GM12872 (cell line): ENCODE data around the gene GMDS.
A peak's percentile ranks its signal among the peaks of the same experiment; 100 is the strongest.

Source experiments
- TF ChIP-seq, protein P1 (sequence below): IDR thresholded peaks from 3 replicates; pipeline ENCODE4 v1.5.1; 2011; ENCODE audit warnings: low read depth, mild to moderate bottlenecking, low read length, moderate library complexity; ENCODE audit not compliant: insufficient read depth

The GMDS gene

DNA sequence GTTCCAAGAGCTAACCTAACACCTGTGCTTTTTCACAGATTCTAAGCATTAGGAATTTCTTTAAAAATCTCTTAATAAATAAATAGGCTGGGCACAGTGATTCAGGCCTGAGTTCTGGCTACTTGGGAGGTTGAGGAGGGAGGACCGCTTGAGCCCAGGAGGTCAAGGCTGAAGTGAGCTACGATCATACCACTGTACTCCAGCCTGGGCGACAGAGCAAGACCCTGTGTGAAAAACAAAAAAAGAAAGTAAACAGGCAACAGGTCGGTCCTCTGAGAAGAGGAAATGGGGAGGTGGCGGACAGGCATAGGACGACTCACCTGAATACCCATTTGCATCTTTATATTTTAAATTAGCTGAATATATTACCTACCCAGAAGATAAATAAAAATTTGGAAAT is 26.5 kb downstream of the GMDS start:
- TF ChIP-seq, protein P1, sequence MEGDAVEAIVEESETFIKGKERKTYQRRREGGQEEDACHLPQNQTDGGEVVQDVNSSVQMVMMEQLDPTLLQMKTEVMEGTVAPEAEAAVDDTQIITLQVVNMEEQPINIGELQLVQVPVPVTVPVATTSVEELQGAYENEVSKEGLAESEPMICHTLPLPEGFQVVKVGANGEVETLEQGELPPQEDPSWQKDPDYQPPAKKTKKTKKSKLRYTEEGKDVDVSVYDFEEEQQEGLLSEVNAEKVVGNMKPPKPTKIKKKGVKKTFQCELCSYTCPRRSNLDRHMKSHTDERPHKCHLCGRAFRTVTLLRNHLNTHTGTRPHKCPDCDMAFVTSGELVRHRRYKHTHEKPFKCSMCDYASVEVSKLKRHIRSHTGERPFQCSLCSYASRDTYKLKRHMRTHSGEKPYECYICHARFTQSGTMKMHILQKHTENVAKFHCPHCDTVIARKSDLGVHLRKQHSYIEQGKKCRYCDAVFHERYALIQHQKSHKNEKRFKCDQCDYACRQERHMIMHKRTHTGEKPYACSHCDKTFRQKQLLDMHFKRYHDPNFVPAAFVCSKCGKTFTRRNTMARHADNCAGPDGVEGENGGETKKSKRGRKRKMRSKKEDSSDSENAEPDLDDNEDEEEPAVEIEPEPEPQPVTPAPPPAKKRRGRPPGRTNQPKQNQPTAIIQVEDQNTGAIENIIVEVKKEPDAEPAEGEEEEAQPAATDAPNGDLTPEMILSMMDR: no peak

DNA sequence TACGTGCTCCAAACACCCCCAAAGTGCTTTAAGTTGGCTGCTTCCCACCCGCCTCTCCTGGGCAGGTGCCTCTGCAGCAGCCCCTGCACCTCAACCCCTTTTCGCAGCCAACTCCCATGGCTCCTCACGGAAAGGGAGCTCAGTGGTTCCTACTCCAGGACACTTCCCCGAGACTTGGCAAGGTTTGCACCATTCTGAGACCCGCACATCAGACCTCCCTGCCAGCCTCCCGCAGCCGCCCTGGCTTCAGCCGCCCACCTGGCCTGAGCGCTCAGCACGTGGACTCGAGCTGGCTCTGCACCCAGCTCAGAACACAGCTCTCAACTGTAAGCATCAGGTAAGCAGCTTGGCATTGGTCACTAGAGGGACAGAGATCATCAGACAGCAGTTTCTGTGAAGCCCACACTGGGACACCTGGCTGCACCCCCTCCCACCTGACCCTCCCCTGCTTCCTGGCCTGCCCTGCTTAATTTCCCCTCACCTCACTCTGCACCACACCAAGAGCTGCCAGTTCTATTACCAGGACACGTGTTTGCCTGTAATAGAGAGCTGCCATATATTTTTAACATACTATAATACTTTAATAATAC is 28.5 kb downstream of the GMDS start:
- TF ChIP-seq, protein P1: no peak

- TF ChIP-seq, protein P1: no peak
These were observed 30.1 kb downstream of the GMDS start for GRCh38 chr6:2215342-2215741.

DNA sequence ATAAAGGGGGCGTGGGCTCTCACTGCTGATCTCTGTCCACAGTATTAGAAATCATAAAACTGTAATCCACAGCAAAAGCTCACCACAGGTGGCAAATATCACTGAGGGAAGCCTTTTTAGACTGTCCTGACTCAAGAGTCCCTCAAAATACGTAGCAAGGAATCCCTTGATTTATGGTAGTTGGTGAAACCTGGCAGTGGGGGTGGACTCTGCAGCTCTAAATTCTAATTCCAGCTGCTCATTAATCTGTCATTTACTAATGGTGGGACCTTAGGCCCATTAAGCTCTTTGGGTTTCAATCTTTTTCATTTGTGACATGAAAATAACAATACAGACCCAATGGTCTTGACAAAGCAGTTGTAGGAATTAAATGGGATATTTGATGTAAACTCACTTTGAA is 32.3 kb downstream of the GMDS start:
- TF ChIP-seq, protein P1: no peak

- TF ChIP-seq, protein P1: peak; percentile 88
These were observed 36.1 kb downstream of the GMDS start for GRCh38 chr6:2209226-2209809.

GRCh38 chr6:2208468-2208867 is 36.9 kb downstream of the GMDS start:
- TF ChIP-seq, protein P1: no peak

DNA sequence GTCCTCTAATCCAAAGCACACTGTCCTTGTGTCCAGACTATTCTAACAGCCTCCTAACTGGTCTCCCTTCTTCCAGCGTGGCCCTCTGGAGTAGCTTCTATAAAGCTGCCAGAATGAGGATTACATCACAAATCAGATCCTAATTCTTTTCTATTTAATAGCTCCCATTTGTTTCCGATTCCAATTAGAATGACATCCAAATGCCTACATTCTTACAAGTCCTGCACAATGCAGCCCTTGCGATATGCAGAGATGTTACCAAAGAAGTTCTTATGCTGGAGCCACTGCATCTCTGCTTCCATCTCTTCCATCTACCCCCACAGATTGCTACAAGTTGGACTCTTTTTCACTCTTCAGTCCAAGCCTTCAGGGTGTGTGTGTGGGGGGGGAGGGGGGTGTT is 40.0 kb downstream of the GMDS start:
- TF ChIP-seq, protein P1: no peak
